ENCODE data around the gene PTPN11.

GRCh38 chr12:112506513-112507166 is 87.9 kb downstream of the PTPN11 start:
- TF ChIP-seq ZNF484 (CRISPR knock-in tag; IDR thresholded peaks at IDR 0.05; ENCODE audit: borderline replicate concordance, low read depth) (no peak), ZKSCAN8 (CRISPR knock-in tag; IDR thresholded peaks at IDR 0.05; ENCODE audit: borderline replicate concordance) (no peak), ATF3 (CRISPR knock-in tag; IDR thresholded peaks at IDR 0.05) (no peak)
